HUES48 (cell line): ENCODE results near the gene MLLT3.

Experiments
- H3K27ac ChIP-seq: one replicate; pipeline ENCODE4 v1.7.0; 2013; ENCODE audit warnings: low read depth, low read length, inconsistent platforms
- H3K27me3 ChIP-seq: 2 replicates; pipeline ENCODE4 v1.6.1; 2013; ENCODE audit warnings: mild to moderate bottlenecking, low read length; ENCODE audit not compliant: control insufficient read depth, insufficient read depth
- H3K36me3 ChIP-seq: 2 replicates; pipeline ENCODE4 v1.6.1; 2013; ENCODE audit warnings: low read length; ENCODE audit not compliant: control insufficient read depth, insufficient read depth
- H3K4me1 ChIP-seq: 2 replicates; pipeline ENCODE4 v1.6.1; 2013; ENCODE audit warnings: mild to moderate bottlenecking, low read length; ENCODE audit not compliant: control insufficient read depth, insufficient read depth
- H3K4me3 ChIP-seq: 2 replicates; pipeline ENCODE4 v1.5.1; 2013; ENCODE audit warnings: mild to moderate bottlenecking, low read depth, low read length
- H3K9ac ChIP-seq: 2 replicates; pipeline ENCODE4 v1.6.1; 2013; ENCODE audit warnings: mild to moderate bottlenecking, low read depth, low read length, moderate library complexity
- H3K9me3 ChIP-seq: 2 replicates; pipeline ENCODE4 v1.6.1; 2013; ENCODE audit warnings: low read length; ENCODE audit not compliant: control insufficient read depth, insufficient read depth

Gene MLLT3

DNA sequence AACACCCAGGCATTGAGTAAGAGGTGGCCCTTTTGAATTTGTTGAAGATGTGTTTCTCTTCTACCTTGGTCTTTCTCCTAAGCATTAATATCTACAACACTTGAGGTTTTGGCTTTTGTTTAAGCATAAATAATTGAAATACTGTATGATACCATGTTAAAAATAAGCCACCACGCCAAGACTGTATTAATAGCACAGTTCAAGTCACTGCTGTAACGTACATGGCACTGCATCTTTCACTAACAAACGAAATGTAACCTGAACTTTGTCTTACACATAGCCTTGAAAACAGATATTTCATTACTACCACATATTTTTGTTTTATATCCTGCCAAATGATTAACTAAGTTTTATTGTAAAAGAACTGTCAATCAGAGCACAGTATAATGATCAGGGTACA, 112.8 kb downstream of the MLLT3 start:
- no peaks in the 10 kb centered on the region for H3K36me3 ChIP-seq
- no peak overlapping the region for H3K27ac ChIP-seq
- H3K4me3 ChIP-seq, result no peak overlapping the region
- H3K27me3 ChIP-seq, result no peaks in the 10 kb centered on the region
- peaks cover 7% of the 10 kb centered on the region for H3K4me1 ChIP-seq
- no peaks in the 10 kb centered on the region for H3K9me3 ChIP-seq
- H3K9ac ChIP-seq, result no peak overlapping the region

DNA sequence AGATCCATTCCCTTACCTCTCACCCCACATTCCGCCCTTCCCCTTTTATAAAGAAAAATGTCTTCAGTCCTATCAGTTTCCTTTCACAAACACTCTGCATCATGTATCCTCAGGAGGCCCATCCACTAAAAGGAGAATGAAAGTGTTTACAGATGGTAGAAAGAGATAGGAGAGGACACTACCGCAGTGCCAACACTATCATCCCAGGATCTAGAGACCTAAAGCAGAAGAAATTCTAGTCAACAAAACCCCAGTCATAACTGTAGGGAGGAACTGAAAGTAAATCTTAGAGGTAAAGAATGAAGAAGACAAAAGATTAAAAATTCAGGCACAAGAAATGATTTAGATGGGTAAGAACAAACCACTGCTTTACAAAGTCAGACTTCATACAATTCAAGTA, 114.1 kb downstream of the MLLT3 start:
- no peak overlapping the region for H3K4me3 ChIP-seq
- no peaks in the 10 kb centered on the region for H3K36me3 ChIP-seq
- no peak overlapping the region for H3K27ac ChIP-seq
- no peaks in the 10 kb centered on the region for H3K9me3 ChIP-seq
- H3K9ac ChIP-seq, result no peak overlapping the region
- peaks cover 7% of the 10 kb centered on the region for H3K4me1 ChIP-seq
- H3K27me3 ChIP-seq, result no peaks in the 10 kb centered on the region

DNA sequence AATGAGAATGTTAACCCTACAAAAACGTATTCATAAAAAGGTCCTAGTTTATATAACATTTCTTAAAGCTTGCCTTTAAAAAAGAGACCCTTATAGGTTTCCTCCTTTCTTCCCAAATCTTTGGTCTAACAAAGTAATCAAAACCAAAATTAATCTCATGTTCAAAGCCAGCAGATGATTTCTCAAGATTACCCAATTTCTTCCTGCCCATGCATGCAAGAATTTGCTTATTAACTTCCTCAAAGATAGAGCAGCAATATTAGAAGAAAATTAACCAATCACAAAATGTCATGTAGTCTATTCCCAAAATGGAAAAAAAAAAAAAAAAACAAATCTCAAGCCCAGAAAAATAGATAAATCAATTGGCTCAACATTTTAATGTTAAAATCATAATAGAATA, 114.9 kb downstream of the MLLT3 start:
- Histone ChIP-seq H3K27me3 (no peaks in the 10 kb centered on the region), H3K4me1 (peaks cover 7% of the 10 kb centered on the region), H3K27ac (no peak overlapping the region), H3K36me3 (no peaks in the 10 kb centered on the region), H3K9ac (no peak overlapping the region), H3K4me3 (no peak overlapping the region), H3K9me3 (no peaks in the 10 kb centered on the region)

DNA sequence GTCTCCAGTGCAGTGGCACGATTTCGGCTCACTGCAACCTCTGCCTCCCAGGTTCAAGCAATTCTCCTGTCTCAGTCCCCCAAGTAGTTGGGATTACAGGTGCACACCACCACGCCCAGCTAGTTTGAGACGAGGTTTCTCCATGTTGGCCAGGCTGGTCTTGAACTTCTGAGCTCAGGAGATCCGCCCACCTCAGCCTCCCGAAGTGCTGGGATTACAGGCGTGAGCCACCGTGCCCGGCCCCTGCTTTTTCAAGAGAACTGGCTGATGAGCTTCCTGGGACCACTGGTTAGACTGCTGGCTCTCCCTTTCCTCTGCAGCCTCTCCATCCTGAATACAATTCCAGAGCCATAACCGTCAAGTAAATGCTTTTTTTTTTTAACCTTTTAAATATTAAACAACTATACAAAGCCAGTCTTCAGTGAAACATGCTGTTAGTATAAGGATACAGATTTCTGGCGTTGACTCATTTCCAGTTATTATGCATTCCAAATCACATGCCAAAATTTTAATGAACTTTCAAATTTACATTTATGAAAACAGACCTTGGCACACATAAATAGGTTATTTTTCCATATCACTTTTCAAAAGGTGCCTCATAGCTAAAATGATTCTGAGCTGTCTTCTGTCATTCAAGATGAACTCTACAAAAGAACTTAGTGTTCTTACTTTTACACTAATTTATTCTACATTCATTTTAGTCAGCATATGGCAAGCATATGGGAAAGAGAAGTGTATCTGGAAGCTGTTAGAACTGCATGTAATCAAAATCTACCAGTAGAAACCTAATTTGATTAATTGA, 116.0 kb downstream of the MLLT3 start:
- Histone ChIP-seq H3K9ac (no peak overlapping the region), H3K9me3 (no peaks in the 10 kb centered on the region), H3K36me3 (no peaks in the 10 kb centered on the region), H3K27ac (no peak overlapping the region), H3K27me3 (no peaks in the 10 kb centered on the region), H3K4me1 (peaks cover 5% of the 10 kb centered on the region; the same call in 1 of the 2 replicates), H3K4me3 (no peak overlapping the region)

DNA sequence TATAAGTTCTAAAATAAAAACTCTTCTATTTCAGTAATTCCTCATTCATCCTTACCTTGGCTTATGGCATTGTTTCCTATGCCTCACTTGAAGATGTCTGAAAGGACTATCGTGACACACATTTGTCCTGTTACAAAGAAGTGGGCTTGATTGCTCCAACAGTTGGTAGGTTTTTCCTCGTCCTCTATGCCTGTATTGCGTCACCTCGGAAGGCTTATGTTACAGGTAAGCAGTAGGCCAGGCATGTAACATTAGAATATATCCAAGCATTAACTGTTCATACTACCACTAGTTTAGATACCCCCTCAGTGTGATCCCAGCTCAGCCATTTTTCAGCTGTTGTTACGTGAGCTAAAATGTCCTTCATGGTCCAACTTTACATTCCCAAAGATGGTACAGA, 116.7 kb downstream of the MLLT3 start:
- H3K9ac ChIP-seq, result no peak overlapping the region
- H3K27me3 ChIP-seq, result no peaks in the 10 kb centered on the region
- H3K4me1 ChIP-seq, result peaks cover 5% of the 10 kb centered on the region; the same call in 1 of the 2 replicates
- no peak overlapping the region for H3K27ac ChIP-seq
- no peaks in the 10 kb centered on the region for H3K9me3 ChIP-seq
- no peaks in the 10 kb centered on the region for H3K36me3 ChIP-seq
- H3K4me3 ChIP-seq, result no peak overlapping the region

DNA sequence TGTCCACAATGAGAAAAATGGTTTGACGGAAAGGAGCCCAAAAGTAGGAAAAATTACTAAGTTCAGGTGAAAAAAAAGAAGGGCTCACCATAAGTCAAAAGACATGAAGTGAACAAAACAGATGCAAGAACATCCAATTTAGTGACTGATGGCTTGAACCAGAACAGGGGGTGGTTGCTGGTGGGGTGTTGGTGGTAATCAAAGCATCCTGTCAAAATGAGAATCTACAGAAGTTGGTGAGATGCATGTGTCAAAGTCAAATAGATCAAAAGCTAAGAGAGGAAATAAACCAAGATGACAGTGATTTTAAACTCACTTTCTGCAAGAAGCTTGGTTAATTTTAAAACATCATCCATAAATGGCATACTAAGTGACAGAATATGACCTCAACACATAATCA, 117.4 kb downstream of the MLLT3 start:
- no peaks in the 10 kb centered on the region for H3K27me3 ChIP-seq
- no peaks in the 10 kb centered on the region for H3K36me3 ChIP-seq
- no peak overlapping the region for H3K27ac ChIP-seq
- no peak overlapping the region for H3K9ac ChIP-seq
- H3K4me3 ChIP-seq, result no peak overlapping the region
- H3K4me1 ChIP-seq, result peaks cover 5% of the 10 kb centered on the region; the same call in 1 of the 2 replicates
- no peaks in the 10 kb centered on the region for H3K9me3 ChIP-seq

DNA sequence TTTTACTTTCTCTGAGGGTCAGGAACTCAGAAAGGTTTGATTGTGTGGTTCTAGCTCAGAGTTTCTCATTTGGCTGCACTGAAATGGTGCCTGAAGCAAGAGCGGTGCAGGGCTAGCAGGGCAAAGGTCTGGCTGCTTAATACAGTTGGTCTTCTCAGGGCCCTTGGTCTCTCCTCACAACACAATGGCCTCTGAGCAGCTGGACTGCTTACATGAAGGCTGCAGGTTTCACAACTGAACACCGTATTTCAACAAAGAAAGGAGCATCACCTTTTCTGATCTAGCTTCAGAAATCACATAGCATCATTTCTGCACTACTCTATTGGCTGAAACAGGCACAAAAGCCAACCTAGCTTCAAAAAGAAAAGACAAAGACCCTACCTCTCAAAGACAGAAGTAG, 122.2 kb downstream of the MLLT3 start:
- Histone ChIP-seq H3K36me3 (no peaks in the 10 kb centered on the region), H3K27me3 (no peaks in the 10 kb centered on the region), H3K9me3 (no peaks in the 10 kb centered on the region), H3K27ac (no peak overlapping the region), H3K4me3 (no peak overlapping the region), H3K4me1 (no peaks in the 10 kb centered on the region), H3K9ac (no peak overlapping the region)

DNA sequence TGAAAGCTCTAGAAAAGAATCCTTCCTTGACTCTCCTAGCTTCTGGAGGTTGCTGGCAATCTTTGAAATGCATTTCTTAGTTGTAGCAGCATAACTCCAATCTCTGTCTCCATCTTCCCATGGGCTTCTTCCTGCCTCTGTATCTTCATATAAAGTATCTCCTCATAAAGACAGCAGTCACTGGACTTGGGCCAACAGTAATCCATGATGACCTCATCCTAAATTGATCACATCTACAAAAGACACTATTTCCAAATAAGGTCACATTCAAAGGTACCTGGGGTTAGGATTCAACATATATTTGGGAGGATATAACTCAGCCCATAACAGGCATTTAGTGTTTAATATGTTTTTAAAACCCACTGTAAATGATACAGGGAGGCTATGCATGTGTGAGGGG, 123.3 kb downstream of the MLLT3 start:
- no peak overlapping the region for H3K27ac ChIP-seq
- no peak overlapping the region for H3K9ac ChIP-seq
- no peaks in the 10 kb centered on the region for H3K4me1 ChIP-seq
- H3K36me3 ChIP-seq, result no peaks in the 10 kb centered on the region
- H3K9me3 ChIP-seq, result no peaks in the 10 kb centered on the region
- H3K4me3 ChIP-seq, result no peak overlapping the region
- H3K27me3 ChIP-seq, result no peaks in the 10 kb centered on the region

DNA sequence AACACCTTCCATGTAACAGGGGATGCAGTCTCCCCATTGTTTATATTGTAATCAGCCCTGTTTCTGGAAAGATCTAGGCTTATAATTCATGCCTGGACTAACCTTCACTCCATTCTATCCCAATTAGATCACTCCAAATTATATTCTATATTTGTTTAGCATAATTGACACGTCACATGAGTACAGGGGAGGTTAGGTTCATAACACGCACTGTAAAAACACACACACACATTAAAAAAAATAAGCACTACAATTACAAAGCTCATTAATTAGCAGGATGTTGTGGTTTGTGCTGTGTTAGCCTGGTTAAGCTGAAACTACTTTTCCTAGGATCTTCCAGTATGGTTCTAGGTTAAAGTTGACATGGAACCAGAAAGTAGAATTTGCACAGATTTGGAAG, 126.0 kb downstream of the MLLT3 start:
- no peaks in the 10 kb centered on the region for H3K9me3 ChIP-seq
- no peak overlapping the region for H3K9ac ChIP-seq
- no peaks in the 10 kb centered on the region for H3K4me1 ChIP-seq
- no peak overlapping the region for H3K27ac ChIP-seq
- no peaks in the 10 kb centered on the region for H3K36me3 ChIP-seq
- no peak overlapping the region for H3K4me3 ChIP-seq
- H3K27me3 ChIP-seq, result no peaks in the 10 kb centered on the region

DNA sequence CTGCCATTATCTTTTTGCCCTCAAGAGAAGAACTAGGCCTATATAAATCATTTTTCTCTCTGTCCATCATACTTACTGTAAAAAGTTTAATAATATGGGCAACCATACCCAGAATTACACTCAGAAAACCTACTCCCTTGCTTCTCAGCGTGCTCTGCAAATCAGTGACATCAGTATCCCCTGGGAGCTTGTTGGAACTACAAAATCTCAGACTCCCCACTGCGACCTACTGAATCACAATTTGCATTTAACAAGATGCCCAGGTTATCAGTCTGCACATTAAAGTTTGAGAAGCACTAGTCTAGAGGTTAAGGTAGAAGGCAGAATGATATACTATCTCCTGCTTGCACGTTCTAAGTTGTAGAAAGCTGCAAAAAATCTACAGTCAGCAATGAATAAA, 127.2 kb downstream of the MLLT3 start:
- Histone ChIP-seq H3K9me3 (no peaks in the 10 kb centered on the region), H3K4me3 (no peak overlapping the region), H3K27ac (no peak overlapping the region), H3K9ac (no peak overlapping the region), H3K4me1 (peaks cover 5% of the 10 kb centered on the region; the same call in 1 of the 2 replicates), H3K36me3 (no peaks in the 10 kb centered on the region), H3K27me3 (no peaks in the 10 kb centered on the region)

DNA sequence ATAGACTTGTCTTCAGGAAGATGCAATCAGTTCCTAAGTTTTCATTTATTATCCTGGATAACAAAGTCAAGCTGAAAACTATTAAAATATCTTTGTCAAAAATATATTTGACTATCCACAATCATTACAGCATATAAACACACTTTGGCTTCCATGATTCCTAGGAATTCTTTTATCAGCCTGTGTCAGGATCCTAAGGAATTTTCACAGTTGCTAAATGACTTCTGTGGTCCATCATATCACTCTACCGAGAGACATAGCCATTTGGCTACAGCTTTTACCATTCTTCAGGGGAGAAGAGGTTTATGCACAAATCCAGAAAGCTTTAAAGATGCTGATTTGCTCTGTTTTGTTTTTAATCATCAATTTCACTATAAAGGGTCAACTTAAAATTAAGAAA, 128.3 kb downstream of the MLLT3 start:
- no peak overlapping the region for H3K9ac ChIP-seq
- H3K9me3 ChIP-seq, result no peaks in the 10 kb centered on the region
- peaks cover 6% of the 10 kb centered on the region; the same call in 1 of the 2 replicates for H3K4me1 ChIP-seq
- H3K36me3 ChIP-seq, result no peaks in the 10 kb centered on the region
- H3K27ac ChIP-seq, result no peak overlapping the region
- H3K4me3 ChIP-seq, result no peak overlapping the region
- H3K27me3 ChIP-seq, result no peaks in the 10 kb centered on the region
